DOHH2 (cell line): ENCODE results near the gene TEKT5.

Source experiments
- H3F3A ChIP-seq: fragments of 200-600 bp; sonication (generic), shearing (Covaris generic); 2 replicates; pipeline ENCODE4 v1.6.0; 2016; ENCODE audit warnings: antibody characterized with exemption, mild to moderate bottlenecking; ENCODE audit not compliant: control insufficient read depth, insufficient read depth
- H3K27ac ChIP-seq: fragments of 200-600 bp; sonication (generic); 2 replicates; pipeline ENCODE4 v1.5.1; 2014; ENCODE audit warnings: low read depth, mild to moderate bottlenecking, low read length, moderate library complexity
- H3K27me3 ChIP-seq: fragments of 200-600 bp; sonication (generic); 2 replicates; pipeline ENCODE4 v1.6.1; 2014; ENCODE audit warnings: mild to moderate bottlenecking, low read length, mixed read lengths; ENCODE audit not compliant: control insufficient read depth
- H3K36me3 ChIP-seq: fragments of 200-600 bp; sonication (generic); 2 replicates; pipeline ENCODE4 v1.6.1; 2014; ENCODE audit warnings: mild to moderate bottlenecking, low read length, moderate library complexity, mixed read lengths; ENCODE audit not compliant: control insufficient read depth
- H3K4me1 ChIP-seq: fragments of 200-600 bp; sonication (generic); 2 replicates; pipeline ENCODE4 v1.6.1; 2014; ENCODE audit warnings: mild to moderate bottlenecking, low read length, mixed read lengths; ENCODE audit not compliant: control insufficient read depth
- H3K4me2 ChIP-seq: fragments of 200-600 bp; sonication (generic); 2 replicates; pipeline ENCODE4 v1.6.0; 2014; ENCODE audit warnings: mild to moderate bottlenecking, low read length, moderate library complexity
- H3K4me3 ChIP-seq: fragments of 200-600 bp; sonication (generic); 2 replicates; pipeline ENCODE4 v1.5.1; 2014; ENCODE audit warnings: mild to moderate bottlenecking, low read length, mixed read lengths
- H3K79me2 ChIP-seq: fragments of 200-600 bp; sonication (generic); 2 replicates; pipeline ENCODE4 v1.6.1; 2014; ENCODE audit warnings: mild to moderate bottlenecking, low read length, mixed read lengths; ENCODE audit not compliant: control insufficient read depth
- H3K9me2 ChIP-seq: fragments of 200-600 bp; sonication (generic); replicated peaks from 2 replicates; pipeline ENCODE4 v1.6.1; 2014; ENCODE audit warnings: mild to moderate bottlenecking, low read length, mixed read lengths; ENCODE audit not compliant: control insufficient read depth
- H3K9me3 ChIP-seq: fragments of 200-600 bp; sonication (generic); 2 replicates; pipeline ENCODE4 v1.6.1; 2014; ENCODE audit warnings: antibody characterized with exemption, low read length, mixed read lengths; ENCODE audit not compliant: control insufficient read depth, insufficient read depth
- H4K20me1 ChIP-seq: fragments of 200-600 bp; sonication (generic); 2 replicates; pipeline ENCODE4 v1.6.0; 2014; ENCODE audit warnings: low read depth, mild to moderate bottlenecking, antibody characterized with exemption, low read length, moderate library complexity; ENCODE audit not compliant: control insufficient read depth, insufficient read depth
- CTCF ChIP-seq: fragments of 200-600 bp; sonication (generic); IDR thresholded peaks from one replicate; pipeline ENCODE4 v1.5.1; 2014; ENCODE audit warnings: antibody characterized with exemption, mild to moderate bottlenecking, low read depth, low read length; ENCODE audit not compliant: poor library complexity, severe bottlenecking
- EZH2phosphoT487 ChIP-seq: fragments of 200-600 bp; sonication (generic); IDR thresholded peaks from 2 replicates; pipeline ENCODE4 v1.6.1; 2017; ENCODE audit warnings: borderline replicate concordance, mild to moderate bottlenecking, antibody characterized with exemption, low read length, moderate library complexity, mixed read lengths

The TEKT5 gene

GRCh38 chr16:10601444-10602408 lies 93.0 kb downstream of the TEKT5 start:
- Histone ChIP-seq H3K36me3 (no peaks in the 10 kb centered on the region), H3K4me3 (no peak overlapping the region), H3K9me3 (no peaks in the 10 kb centered on the region), H3K9me2 (no peaks in the 10 kb centered on the region), H3K27me3 (peaks cover 25% of the 10 kb centered on the region), H4K20me1 (no peaks in the 10 kb centered on the region), H3F3A (no peaks in the 10 kb centered on the region), H3K4me1 (peaks cover 16% of the 10 kb centered on the region), H3K27ac (no peak overlapping the region), H3K4me2 (no peak overlapping the region), H3K79me2 (no peaks in the 10 kb centered on the region)
- TF ChIP-seq CTCF = no peak
- no peak for TF ChIP-seq EZH2phosphoT487

DNA sequence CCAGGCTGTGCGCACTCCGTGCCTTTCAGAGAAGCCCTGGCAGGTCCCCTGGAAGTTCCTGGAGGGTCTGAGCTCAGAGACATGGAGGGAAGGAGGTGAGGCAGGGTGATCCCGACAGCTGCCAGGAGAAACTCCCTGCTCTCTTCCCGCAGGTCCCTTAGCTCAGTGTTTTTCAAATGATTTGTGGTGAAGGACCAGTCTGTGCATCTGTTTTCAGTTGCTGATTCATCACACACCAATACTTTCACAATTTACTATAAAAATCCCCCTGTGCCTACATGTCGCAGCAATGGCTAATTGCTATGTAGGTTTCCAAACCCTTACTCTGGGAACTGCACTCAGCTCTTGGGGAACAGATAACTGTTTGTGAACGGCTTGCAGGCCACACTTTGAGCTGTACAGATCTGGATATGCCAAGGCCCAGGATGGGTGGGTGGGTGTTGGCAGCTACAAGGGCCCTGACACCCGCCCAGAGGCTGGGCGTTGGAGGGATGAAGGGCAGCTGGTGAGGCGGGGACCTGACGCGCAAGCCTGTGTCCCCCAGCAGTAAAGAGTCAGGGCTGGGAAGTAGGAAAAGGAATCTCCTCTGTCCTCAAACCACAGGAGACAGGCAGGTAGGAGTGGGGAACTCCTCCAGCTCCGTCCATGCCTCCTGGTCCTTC lies 93.8 kb downstream of the TEKT5 start:
- H3K4me3 ChIP-seq = no peak overlapping the region
- H3K36me3 ChIP-seq = no peaks in the 10 kb centered on the region
- H3K27me3 ChIP-seq = peaks cover 25% of the 10 kb centered on the region
- no peaks in the 10 kb centered on the region for H3K9me3 ChIP-seq
- no peak overlapping the region for H3K27ac ChIP-seq
- peaks cover 18% of the 10 kb centered on the region for H3K4me1 ChIP-seq
- H3K79me2 ChIP-seq = no peaks in the 10 kb centered on the region
- TF ChIP-seq EZH2phosphoT487 (no peak), CTCF (no peak)
- no peaks in the 10 kb centered on the region for H4K20me1 ChIP-seq
- H3K9me2 ChIP-seq = no peaks in the 10 kb centered on the region
- no peaks in the 10 kb centered on the region for H3F3A ChIP-seq
- no peak overlapping the region for H3K4me2 ChIP-seq

DNA sequence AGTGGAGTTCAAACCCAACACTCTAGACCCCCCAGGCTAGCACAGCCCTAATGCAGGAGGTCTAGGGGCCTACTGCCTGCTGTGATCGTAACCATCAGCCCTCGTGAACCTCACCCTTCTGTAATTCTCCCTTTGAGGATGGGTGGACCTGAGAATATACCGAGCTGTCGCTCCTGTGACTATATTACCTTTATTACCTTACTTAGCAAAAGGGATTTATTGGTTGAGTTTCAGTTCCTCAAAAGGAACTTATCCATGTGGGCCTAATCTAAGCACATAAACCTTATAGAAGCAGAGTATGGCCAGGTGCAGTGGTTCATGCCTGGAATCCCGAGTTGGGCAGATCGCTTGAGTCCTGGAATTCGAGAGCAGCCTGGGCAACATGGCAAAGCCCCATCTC lies 95.1 kb downstream of the TEKT5 start:
- Histone ChIP-seq H3K36me3 (no peaks in the 10 kb centered on the region), H3F3A (no peaks in the 10 kb centered on the region), H3K79me2 (no peaks in the 10 kb centered on the region), H3K27ac (no peak overlapping the region), H3K4me1 (peaks cover 18% of the 10 kb centered on the region), H3K9me2 (no peaks in the 10 kb centered on the region), H3K4me3 (no peak overlapping the region), H4K20me1 (no peaks in the 10 kb centered on the region), H3K4me2 (no peak overlapping the region), H3K27me3 (peaks cover 25% of the 10 kb centered on the region), H3K9me3 (no peaks in the 10 kb centered on the region)
- TF ChIP-seq CTCF = no peak
- no peak for TF ChIP-seq EZH2phosphoT487
